ENCODE results near the gene KCNH2.

GRCh38 chr7:151011097-151011409 lies 32.9 kb upstream of the KCNH2 start:
- TF ChIP-seq CTCF (IDR thresholded peaks at IDR 0.05) (no peak), ZFX (IDR thresholded peaks at IDR 0.05; ENCODE audit: borderline replicate concordance) (no peak)
